ENCODE results near the gene APOL6.
A peak's percentile ranks its signal among the peaks of the same experiment; 100 is the strongest.
"Not testable (repeated sequence)": the region's sequence is repeated elsewhere in the genome, so short reads cannot be mapped to it uniquely, and the experiment has no call there.

APOL6 gene

DNA sequence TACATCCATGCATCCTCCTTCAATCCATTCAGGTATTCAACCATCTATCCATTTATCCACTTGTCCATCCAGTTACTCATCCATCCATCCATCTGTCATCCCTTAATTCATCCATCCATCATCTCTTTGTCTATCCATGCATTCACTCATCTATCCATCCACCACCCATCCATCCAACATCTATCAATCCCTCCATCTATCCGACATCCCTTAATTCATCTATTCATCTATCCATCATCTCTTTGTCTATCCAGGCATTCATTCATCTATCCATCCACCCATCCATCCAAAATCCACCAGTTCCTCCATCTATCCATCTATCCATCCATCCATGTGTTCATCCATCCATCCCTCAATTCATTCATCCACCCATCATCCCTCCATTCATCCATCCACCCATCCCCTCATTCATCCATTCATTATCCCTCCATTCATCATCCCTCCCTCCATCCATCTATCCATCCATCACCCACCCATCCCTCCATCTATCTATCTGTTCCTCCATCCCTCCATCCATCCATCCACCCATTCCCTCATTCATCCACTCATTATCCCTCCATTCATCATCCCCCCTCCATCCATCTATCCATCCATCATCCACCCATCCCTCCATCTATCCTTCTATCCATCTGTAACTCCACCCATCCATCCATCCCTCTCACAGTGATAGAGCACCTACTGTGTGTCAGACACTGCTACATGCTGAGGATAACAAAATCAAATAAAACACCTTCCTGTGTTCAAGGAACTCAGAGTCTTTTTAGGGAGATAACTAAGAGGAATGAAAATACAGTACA, 29.6 kb upstream of the APOL6 start:
- FAIRE-seq: no peak

DNA sequence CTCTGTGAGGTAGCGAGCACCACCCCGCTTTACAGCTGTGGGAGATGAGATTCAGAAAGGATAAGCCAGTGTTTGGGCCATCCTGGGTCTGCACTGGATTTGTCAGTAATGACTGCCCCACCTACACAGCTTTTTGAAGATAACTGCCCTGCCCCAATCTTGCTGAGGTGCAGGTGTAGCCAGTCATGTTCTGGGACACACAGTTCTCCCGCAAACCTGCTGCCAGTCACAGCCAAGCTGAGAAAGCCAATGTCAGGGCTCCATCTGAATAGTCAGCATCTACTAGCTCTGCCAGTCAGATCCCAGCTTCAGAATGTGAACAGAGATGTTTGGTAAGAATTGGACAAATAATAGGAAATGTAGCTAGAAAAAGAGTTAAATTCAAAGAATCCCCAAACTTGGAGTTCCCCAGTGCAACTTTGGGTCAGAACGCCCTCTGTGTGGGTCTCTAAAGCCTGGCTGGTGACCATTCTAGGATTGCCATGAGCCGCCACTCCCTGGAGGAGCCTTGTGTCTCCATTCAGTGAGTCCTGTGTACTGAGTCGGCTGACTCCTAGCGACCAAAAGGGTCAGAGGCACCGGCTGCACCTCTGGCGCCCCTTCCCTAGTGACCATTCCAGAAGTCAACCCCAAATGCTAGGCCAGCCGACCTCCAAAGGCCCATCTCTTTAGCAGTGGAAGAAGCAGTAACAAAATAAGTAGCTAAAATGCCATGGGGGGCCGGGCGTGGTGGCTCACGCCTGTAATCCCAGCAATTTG, 28.7 kb upstream of the APOL6 start:
- FAIRE-seq: no peak

- no peak for FAIRE-seq
Measured at GRCh38 chr22:35620624-35621251, 27.5 kb upstream of the APOL6 start.

DNA sequence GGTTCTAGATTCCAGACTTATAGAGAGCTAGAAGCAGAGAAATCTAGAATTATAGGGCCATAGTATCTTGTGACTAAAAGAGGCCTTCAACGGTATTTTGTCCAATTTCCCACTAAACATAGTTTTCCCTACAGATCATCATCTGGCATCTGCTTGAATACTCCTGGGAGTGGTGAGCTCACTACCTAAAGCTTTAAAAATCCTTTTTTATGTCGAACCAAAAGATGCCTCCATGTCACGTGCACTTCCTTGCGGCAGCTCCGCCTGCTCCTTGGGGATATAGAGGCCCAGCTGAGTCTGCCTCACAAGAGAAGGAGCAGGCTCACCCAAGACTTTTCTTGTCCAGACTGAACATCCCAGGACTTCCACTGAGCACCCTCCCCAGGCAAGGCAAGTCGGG, 26.8 kb upstream of the APOL6 start:
- no peak for FAIRE-seq

- FAIRE-seq: no peak
Measured at GRCh38 chr22:35622191-35622913, 25.9 kb upstream of the APOL6 start.

GRCh38 chr22:35623885-35624284, 24.4 kb upstream of the APOL6 start:
- not testable (repeated sequence) for FAIRE-seq

DNA sequence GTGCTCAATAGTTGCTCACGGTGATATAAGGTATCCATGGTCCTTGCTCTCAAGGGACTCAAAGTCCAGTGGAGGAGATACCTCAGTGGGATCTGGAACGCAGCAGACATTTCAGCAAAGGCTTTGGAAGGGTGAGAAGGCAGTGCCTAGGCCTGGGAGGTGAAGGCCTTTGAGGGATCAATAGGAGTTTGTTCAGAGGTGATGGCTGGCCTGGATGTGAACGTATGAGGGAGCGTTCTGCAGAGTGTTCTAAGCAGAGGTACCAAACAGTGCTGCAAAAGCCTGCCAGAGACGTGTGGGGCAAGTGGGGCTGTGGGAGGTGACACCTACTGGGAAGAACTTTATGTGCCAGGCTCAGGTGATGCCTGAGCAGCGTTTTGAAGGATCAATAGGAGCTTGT, 23.7 kb upstream of the APOL6 start:
- FAIRE-seq: no peak

DNA sequence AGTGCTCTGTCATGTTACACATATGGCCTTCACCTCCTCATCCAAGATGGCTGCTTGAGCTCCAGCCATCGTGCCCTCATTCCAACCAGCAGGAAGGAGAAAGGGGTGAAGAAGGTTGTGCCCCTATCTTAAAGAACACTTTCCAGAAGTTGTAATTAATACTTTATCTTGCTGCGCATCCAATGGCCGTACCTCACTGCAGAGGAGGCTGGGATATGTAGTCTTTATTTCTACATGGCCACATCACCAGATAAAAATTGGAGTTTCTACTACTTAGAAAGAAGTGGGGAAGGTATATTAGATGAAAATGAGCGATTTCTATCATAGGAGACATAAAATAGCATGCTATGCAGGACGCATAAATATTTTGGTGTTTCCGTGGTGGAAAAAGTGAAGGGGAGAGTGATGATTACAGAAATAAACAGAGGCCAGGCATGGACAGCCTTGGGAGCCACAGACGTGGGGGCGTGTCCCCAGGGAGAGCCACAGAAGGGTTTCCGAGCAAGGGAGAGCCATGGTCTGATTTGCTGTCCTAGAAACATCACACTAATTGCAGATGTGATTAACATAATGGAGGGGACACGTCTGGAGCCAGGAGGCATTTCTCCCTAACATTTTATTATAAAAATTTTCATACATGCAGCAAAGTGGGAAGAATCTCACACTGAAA, 22.3 kb upstream of the APOL6 start:
- no peak for FAIRE-seq

DNA sequence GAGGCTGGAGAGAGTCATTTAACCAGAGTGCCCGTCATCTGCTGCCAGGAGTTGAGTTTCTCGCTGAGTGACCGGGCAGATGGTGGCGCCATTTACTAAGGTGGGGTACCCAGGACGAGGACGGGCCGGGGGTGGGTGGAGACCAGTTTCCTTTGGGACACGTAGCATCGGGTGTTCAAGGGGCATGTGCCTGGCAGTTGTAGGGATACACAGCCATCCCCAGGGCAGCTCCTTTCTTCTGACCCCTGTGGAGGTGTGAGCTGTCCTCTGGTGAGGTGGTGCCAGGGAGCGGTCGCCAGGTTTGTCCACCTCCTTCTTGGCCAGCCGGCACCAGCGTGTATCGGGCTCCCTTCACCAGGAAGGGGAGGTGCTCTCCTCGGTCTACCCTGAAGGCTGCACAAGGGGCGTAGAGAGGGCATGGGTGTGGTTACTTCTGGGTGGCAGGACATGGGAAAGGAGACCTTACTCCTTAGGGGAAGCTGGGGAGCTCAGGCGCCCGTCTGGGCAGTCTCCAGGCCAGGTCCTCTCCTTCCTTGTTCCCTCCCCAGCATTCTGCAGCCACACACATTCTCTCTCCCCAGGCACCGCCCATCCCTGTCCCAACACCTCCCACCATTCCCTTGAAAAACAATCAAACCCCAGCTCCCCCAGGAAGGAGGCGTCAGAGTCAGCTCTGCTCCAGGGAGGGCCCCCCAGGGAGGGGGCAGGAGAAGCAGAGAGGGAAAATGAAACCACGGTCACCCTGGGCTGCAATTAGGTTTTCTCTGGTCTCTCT, 20.8 kb upstream of the APOL6 start:
- FAIRE-seq: peak; percentile 66

DNA sequence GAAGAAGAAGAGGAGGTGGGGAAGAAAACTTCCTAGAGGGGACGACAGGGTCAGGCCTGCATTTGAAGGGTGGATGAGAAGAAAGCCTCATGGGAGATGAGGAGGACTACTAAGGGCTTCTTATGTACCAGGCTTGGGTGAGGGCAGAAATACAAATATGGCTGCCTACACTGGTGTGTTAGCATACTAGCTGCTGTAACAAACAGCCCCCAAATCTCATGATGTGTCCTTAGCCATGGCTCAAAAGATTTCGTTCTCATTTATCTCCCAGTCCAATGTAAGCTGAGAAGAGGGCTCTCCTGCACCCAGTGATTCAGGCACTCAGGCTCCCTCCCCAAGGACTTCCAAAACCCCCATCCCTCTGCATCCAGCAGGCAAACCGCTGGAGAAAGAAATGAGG, 19.5 kb upstream of the APOL6 start:
- FAIRE-seq: no peak

- FAIRE-seq: no peak
Measured at GRCh38 chr22:35629406-35630216, 18.6 kb upstream of the APOL6 start.

GRCh38 chr22:35630387-35630793, 17.9 kb upstream of the APOL6 start:
- no peak for FAIRE-seq

- FAIRE-seq: no peak
Measured at GRCh38 chr22:35630891-35631290, 17.4 kb upstream of the APOL6 start.

- FAIRE-seq: no peak
Measured at GRCh38 chr22:35631597-35631996, 16.6 kb upstream of the APOL6 start.

- no peak for FAIRE-seq
Measured at GRCh38 chr22:35632935-35633334, 15.3 kb upstream of the APOL6 start.

GRCh38 chr22:35633520-35633919, 14.7 kb upstream of the APOL6 start:
- no peak for FAIRE-seq

GRCh38 chr22:35634015-35634414, 14.2 kb upstream of the APOL6 start:
- no peak for FAIRE-seq

DNA sequence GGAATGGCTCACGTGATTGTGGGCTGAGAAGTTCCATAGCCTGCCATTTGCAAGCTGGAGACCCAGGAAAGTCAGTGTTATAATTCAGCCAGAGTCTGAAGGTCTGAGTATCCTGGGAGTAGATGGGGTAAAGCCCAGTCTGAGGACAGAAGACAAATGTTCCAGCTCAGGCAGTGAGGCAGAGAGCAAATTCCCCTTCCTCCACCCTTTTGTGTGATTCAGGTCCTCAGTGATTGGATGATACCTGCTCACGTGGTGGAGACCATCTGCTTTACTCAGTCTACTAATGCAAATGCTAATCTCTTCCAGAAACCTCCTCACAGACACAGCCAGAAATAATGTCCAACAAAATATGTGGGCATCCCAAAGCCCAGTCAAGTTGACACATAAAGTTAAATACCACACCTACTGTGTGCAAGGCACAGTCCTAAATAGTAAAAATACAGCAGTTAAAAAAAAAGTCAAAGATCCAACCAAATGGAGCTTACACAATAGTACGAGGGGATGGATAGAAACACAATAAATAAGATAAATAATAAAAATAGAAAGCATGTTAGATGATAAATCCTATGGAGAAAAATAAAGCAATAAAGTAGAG, 13.2 kb upstream of the APOL6 start:
- FAIRE-seq: no peak

GRCh38 chr22:35637254-35637653, 11.0 kb upstream of the APOL6 start:
- FAIRE-seq: no peak

DNA sequence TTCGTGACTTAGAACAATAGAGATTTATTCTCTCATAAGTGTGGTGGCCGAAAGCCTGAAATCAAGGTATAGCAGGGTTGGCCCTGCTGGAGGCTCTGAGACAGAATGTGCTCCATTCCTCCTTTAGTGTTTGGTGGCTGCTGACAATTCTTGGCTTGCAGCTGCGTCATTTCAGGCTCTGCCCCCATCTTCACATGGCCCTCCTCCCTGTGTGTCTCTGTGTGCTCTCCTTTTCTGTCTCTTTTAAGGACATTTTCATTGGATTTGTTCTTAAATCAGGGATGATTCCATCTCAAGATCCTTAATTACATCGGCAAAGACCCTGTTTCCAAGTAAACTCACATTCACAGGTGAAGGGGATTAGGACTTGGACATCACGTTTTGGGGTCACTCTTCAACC, 10.2 kb upstream of the APOL6 start:
- FAIRE-seq: no peak

DNA sequence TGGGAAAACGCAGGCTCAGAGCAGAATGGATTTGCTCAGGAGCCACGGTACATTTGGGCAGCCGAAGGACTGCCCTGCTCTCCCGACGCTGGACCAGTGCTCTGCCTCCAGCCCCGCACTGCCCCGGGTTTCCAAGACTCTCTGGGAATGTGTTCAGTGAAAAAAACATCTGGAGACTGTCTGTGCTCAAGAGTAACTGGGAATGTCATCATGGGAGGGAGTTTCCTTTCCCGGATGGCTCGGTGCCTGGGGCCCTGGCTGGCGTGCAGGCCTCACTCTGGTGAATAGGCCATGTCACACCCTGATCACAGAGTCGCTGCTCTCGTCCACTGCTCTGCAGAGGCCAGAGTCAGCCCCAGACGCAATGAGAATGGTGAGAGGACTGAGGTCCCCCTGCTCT, 9.8 kb upstream of the APOL6 start:
- no peak for FAIRE-seq

Measured in A204.1 (cell line).